Measurements from ENCODE around the gene DNAH1.

Gene DNAH1

GRCh38 chr3:52288674-52289073 lies 27.4 kb upstream of the DNAH1 start:
- Histone ChIP-seq H2BK12ac (ENCODE audit: low read length in 2 of 2) (no peak overlapping the region), H2AFZ (ENCODE audit: low read depth, low read length) (no peak overlapping the region), H3K14ac (ENCODE audit: low read length in 2 of 2) (no peak overlapping the region), H3K4me2 (ENCODE audit: low read length, poor library complexity, severe bottlenecking) (peak overlapping the region; percentile 52), H3K4me1 (ENCODE audit: control insufficient read depth, insufficient read depth, low read depth, low read length) (peaks cover 32% of the 10 kb centered on the region), H2BK5ac (ENCODE audit: low read depth, low read length, poor library complexity, severe bottlenecking) (no peak overlapping the region), H4K91ac (ENCODE audit: low read length) (no peak overlapping the region), H3K4ac (ENCODE audit: low read depth in 1 of 2, low read length in 2 of 2) (no peak overlapping the region), H2BK120ac (ENCODE audit: low read depth, low read length) (no peak overlapping the region), H3K27ac (ENCODE audit: low read length, poor library complexity, severe bottlenecking) (no peak overlapping the region), H3K9ac (ENCODE audit: low read length) (peak overlapping the region; percentile 99), H4K8ac (ENCODE audit: low read length) (peak overlapping the region; percentile 71), H3K18ac (ENCODE audit: low read depth in 1 of 2, low read length in 2 of 2) (no peak overlapping the region), H3K9me3 (ENCODE audit: control insufficient read depth, low read length) (no peaks in the 10 kb centered on the region), H3K27me3 (ENCODE audit: control insufficient read depth in 1 of 2, insufficient read depth in 1 of 2, low read length in 2 of 2) (no peaks in the 10 kb centered on the region), H2BK15ac (ENCODE audit: low read depth, poor library complexity, severe bottlenecking) (no peak overlapping the region), H3K79me1 (replicated peaks; ENCODE audit: low read length, poor library complexity, severe bottlenecking) (peaks cover 32% of the 10 kb centered on the region), H3K4me3 (ENCODE audit: insufficient read depth in 1 of 2, low read depth in 1 of 2, low read length in 2 of 2) (peak overlapping the region in 1 of 2 experiments; percentile 94), H3K36me3 (ENCODE audit: control insufficient read depth in 1 of 2, insufficient read depth in 2 of 2, low read depth in 1 of 2, low read length in 2 of 2) (peaks cover 29 to 35% of the 10 kb centered on the region in 2 experiments), H3K23ac (ENCODE audit: low read length in 2 of 2) (no peak overlapping the region), H2AK5ac (ENCODE audit: low read length, severe bottlenecking) (peak overlapping the region; percentile 90)
- DNase-seq = no peak
- 96% methylated on average over 6 of the region's 6 CpGs for WGBS

- Histone ChIP-seq H3K4me2 (ENCODE audit: low read length, poor library complexity, severe bottlenecking) (no peak overlapping the region), H2AFZ (ENCODE audit: low read depth, low read length) (no peak overlapping the region), H3K4me3 (ENCODE audit: insufficient read depth in 1 of 2, low read depth in 1 of 2, low read length in 2 of 2) (no peak overlapping the region), H3K9me3 (ENCODE audit: control insufficient read depth, low read length) (no peaks in the 10 kb centered on the region), H2BK120ac (ENCODE audit: low read depth, low read length) (no peak overlapping the region), H3K4me1 (ENCODE audit: control insufficient read depth, insufficient read depth, low read depth, low read length) (peaks cover 27% of the 10 kb centered on the region), H3K27ac (ENCODE audit: low read length, poor library complexity, severe bottlenecking) (no peak overlapping the region), H4K8ac (ENCODE audit: low read length) (no peak overlapping the region), H2BK15ac (ENCODE audit: low read depth, poor library complexity, severe bottlenecking) (no peak overlapping the region), H3K27me3 (ENCODE audit: control insufficient read depth in 1 of 2, insufficient read depth in 1 of 2, low read length in 2 of 2) (no peaks in the 10 kb centered on the region), H4K91ac (ENCODE audit: low read length) (no peak overlapping the region), H3K36me3 (ENCODE audit: control insufficient read depth in 1 of 2, insufficient read depth in 2 of 2, low read depth in 1 of 2, low read length in 2 of 2) (peaks cover 30 to 41% of the 10 kb centered on the region in 2 experiments), H3K9ac (ENCODE audit: low read length) (no peak overlapping the region), H3K14ac (ENCODE audit: low read length in 2 of 2) (no peak overlapping the region), H3K18ac (ENCODE audit: low read depth in 1 of 2, low read length in 2 of 2) (no peak overlapping the region), H2BK12ac (ENCODE audit: low read length in 2 of 2) (no peak overlapping the region), H2AK5ac (ENCODE audit: low read length, severe bottlenecking) (peak overlapping the region; percentile 47), H2BK5ac (ENCODE audit: low read depth, low read length, poor library complexity, severe bottlenecking) (no peak overlapping the region), H3K23ac (ENCODE audit: low read length in 2 of 2) (no peak overlapping the region), H3K79me1 (replicated peaks; ENCODE audit: low read length, poor library complexity, severe bottlenecking) (peaks cover 33% of the 10 kb centered on the region), H3K4ac (ENCODE audit: low read depth in 1 of 2, low read length in 2 of 2) (no peak overlapping the region)
- no peak for DNase-seq
- WGBS = 88% methylated on average over 1 of the region's 1 CpG
These were observed 26.8 kb upstream of the DNAH1 start for GRCh38 chr3:52289338-52289746.

- no peak for DNase-seq
- no peak overlapping the region for H3K23ac ChIP-seq (ENCODE audit: low read length in 2 of 2)
These were observed 26.1 kb upstream of the DNAH1 start for GRCh38 chr3:52289747-52290595.

GRCh38 chr3:52290596-52291507 lies 25.3 kb upstream of the DNAH1 start:
- H3K4ac ChIP-seq (ENCODE audit: low read depth in 1 of 2, low read length in 2 of 2) = no peak overlapping the region

More at GRCh38 chr3:52289747-52290595, 26.1 kb upstream of the DNAH1 start:
- no peak overlapping the region for H2BK5ac ChIP-seq (ENCODE audit: low read depth, low read length, poor library complexity, severe bottlenecking)
- no peak overlapping the region for H4K91ac ChIP-seq (ENCODE audit: low read length)
- no peak overlapping the region for H2AK5ac ChIP-seq (ENCODE audit: low read length, severe bottlenecking)
- H3K79me1 ChIP-seq (replicated peaks; ENCODE audit: low read length, poor library complexity, severe bottlenecking) = peaks cover 33% of the 10 kb centered on the region
- no peak overlapping the region for H2BK15ac ChIP-seq (ENCODE audit: low read depth, poor library complexity, severe bottlenecking)
- no peak overlapping the region for H2BK120ac ChIP-seq (ENCODE audit: low read depth, low read length)
- no peak overlapping the region for H2AFZ ChIP-seq (ENCODE audit: low read depth, low read length)
- no peak overlapping the region for H3K9ac ChIP-seq (ENCODE audit: low read length)
- no peak overlapping the region for H3K4me3 ChIP-seq (ENCODE audit: insufficient read depth in 1 of 2, low read depth in 1 of 2, low read length in 2 of 2)
- H3K14ac ChIP-seq (ENCODE audit: low read length in 2 of 2) = no peak overlapping the region
- WGBS = 92% methylated on average over 15 of the region's 15 CpGs
- no peaks in the 10 kb centered on the region for H3K9me3 ChIP-seq (ENCODE audit: control insufficient read depth, low read length)
- peak overlapping the region; percentile 20 for H3K4me2 ChIP-seq (ENCODE audit: low read length, poor library complexity, severe bottlenecking)
- H4K8ac ChIP-seq (ENCODE audit: low read length) = no peak overlapping the region
- peaks cover 30 to 46% of the 10 kb centered on the region in 2 experiments for H3K36me3 ChIP-seq (ENCODE audit: control insufficient read depth in 1 of 2, insufficient read depth in 2 of 2, low read depth in 1 of 2, low read length in 2 of 2)
- no peak overlapping the region for H3K4ac ChIP-seq (ENCODE audit: low read depth in 1 of 2, low read length in 2 of 2)
- peaks cover 24% of the 10 kb centered on the region for H3K4me1 ChIP-seq (ENCODE audit: control insufficient read depth, insufficient read depth, low read depth, low read length)
- H2BK12ac ChIP-seq (ENCODE audit: low read length in 2 of 2) = no peak overlapping the region
- H3K27ac ChIP-seq (ENCODE audit: low read length, poor library complexity, severe bottlenecking) = no peak overlapping the region
- H3K27me3 ChIP-seq (ENCODE audit: control insufficient read depth in 1 of 2, insufficient read depth in 1 of 2, low read length in 2 of 2) = no peaks in the 10 kb centered on the region
- no peak overlapping the region for H3K18ac ChIP-seq (ENCODE audit: low read depth in 1 of 2, low read length in 2 of 2)

More at GRCh38 chr3:52290596-52291507, 25.3 kb upstream of the DNAH1 start:
- Histone ChIP-seq H3K9ac (ENCODE audit: low read length) (no peak overlapping the region), H2BK12ac (ENCODE audit: low read length in 2 of 2) (no peak overlapping the region), H3K4me3 (ENCODE audit: insufficient read depth in 1 of 2, low read depth in 1 of 2, low read length in 2 of 2) (no peak overlapping the region), H3K79me1 (replicated peaks; ENCODE audit: low read length, poor library complexity, severe bottlenecking) (peaks cover 33% of the 10 kb centered on the region), H3K4me1 (ENCODE audit: control insufficient read depth, insufficient read depth, low read depth, low read length) (peaks cover 24% of the 10 kb centered on the region), H4K91ac (ENCODE audit: low read length) (no peak overlapping the region), H2BK5ac (ENCODE audit: low read depth, low read length, poor library complexity, severe bottlenecking) (no peak overlapping the region), H3K27ac (ENCODE audit: low read length, poor library complexity, severe bottlenecking) (no peak overlapping the region), H4K8ac (ENCODE audit: low read length) (no peak overlapping the region), H3K14ac (ENCODE audit: low read length in 2 of 2) (no peak overlapping the region), H3K36me3 (ENCODE audit: control insufficient read depth in 1 of 2, insufficient read depth in 2 of 2, low read depth in 1 of 2, low read length in 2 of 2) (peaks cover 30 to 54% of the 10 kb centered on the region in 2 experiments), H2BK120ac (ENCODE audit: low read depth, low read length) (no peak overlapping the region), H2AFZ (ENCODE audit: low read depth, low read length) (no peak overlapping the region), H3K23ac (ENCODE audit: low read length in 2 of 2) (no peak overlapping the region), H3K18ac (ENCODE audit: low read depth in 1 of 2, low read length in 2 of 2) (no peak overlapping the region), H3K27me3 (ENCODE audit: control insufficient read depth in 1 of 2, insufficient read depth in 1 of 2, low read length in 2 of 2) (no peaks in the 10 kb centered on the region), H3K9me3 (ENCODE audit: control insufficient read depth, low read length) (no peaks in the 10 kb centered on the region), H2AK5ac (ENCODE audit: low read length, severe bottlenecking) (no peak overlapping the region), H2BK15ac (ENCODE audit: low read depth, poor library complexity, severe bottlenecking) (no peak overlapping the region), H3K4me2 (ENCODE audit: low read length, poor library complexity, severe bottlenecking) (no peak overlapping the region)
- no peak for DNase-seq
- 91% methylated on average over 23 of the region's 23 CpGs for WGBS

All from mesenchymal stem cell (in vitro differentiated cells and primary cell).